ENCODE measurements around the gene SPSB3. TPM values are rescaled to one million over a fixed set of nuclear protein-coding genes. Genes with fewer than 3 reads are reported as not detected.

The SPSB3 gene
- total RNA-seq, 4 donors from 2014 or later, result 86.2 to 161 (median 88.3) TPM

- Histone ChIP-seq H3K36me3 (peaks cover 0 to 58% of the 10 kb centered on the region in 2 donors), H3K4me1 (no peaks in the 10 kb centered on the region), H3K9me3 (no peaks in the 10 kb centered on the region), H3K4me3 (no peak overlapping the region), H3K27me3 (no peaks in the 10 kb centered on the region), H3K27ac (no peak overlapping the region)
- intact Hi-C loops (cut with DNase I; ENCODE audit: low total_unique reads), result no loop called here
- no peak for TF ChIP-seq POLR2A (IDR thresholded peaks at IDR 0.05)
- no peak for TF ChIP-seq CTCF (IDR thresholded peaks at IDR 0.05 in 4 of 5, conservative IDR thresholded peaks at IDR 0.05 in 1 of 5)
- ATAC-seq (no peak), DNase-seq (no peak)
- in situ Hi-C loops (cut with MboI; ENCODE audit: low sequenced_read_pairs in 4 of 4), result no loop called here
Observed at GRCh38 chr16:1757714-1758461, 24.5 kb downstream of the SPSB3 start.

- no peak for ATAC-seq
- peaks cover 0 to 63% of the 10 kb centered on the region in 2 donors for H3K36me3 ChIP-seq
- in situ Hi-C loops (cut with MboI; ENCODE audit: low sequenced_read_pairs in 4 of 4), result no loop called here
- TF ChIP-seq CTCF (IDR thresholded peaks at IDR 0.05 in 4 of 5, conservative IDR thresholded peaks at IDR 0.05 in 1 of 5) (no peak), POLR2A (IDR thresholded peaks at IDR 0.05) (no peak)
- intact Hi-C loops (cut with DNase I; ENCODE audit: low total_unique reads), result no loop called here
- H3K27me3 ChIP-seq, result no peaks in the 10 kb centered on the region
- no peak overlapping the region for H3K27ac ChIP-seq
- no peak overlapping the region for H3K4me3 ChIP-seq
- no peaks in the 10 kb centered on the region for H3K4me1 ChIP-seq
- H3K9me3 ChIP-seq, result no peaks in the 10 kb centered on the region
- no peak for DNase-seq
Observed at GRCh38 chr16:1754204-1754603, 28.2 kb downstream of the SPSB3 start.

- Histone ChIP-seq H3K4me1 (no peaks in the 10 kb centered on the region), H3K4me3 (no peak overlapping the region), H3K9me3 (no peaks in the 10 kb centered on the region), H3K27ac (no peak overlapping the region), H3K36me3 (peaks cover 0 to 70% of the 10 kb centered on the region in 2 donors), H3K27me3 (no peaks in the 10 kb centered on the region)
- intact Hi-C loops (cut with DNase I; ENCODE audit: low total_unique reads), result no loop called here
- TF ChIP-seq POLR2A (IDR thresholded peaks at IDR 0.05), result no peak
- no peak for TF ChIP-seq CTCF (IDR thresholded peaks at IDR 0.05 in 4 of 5, conservative IDR thresholded peaks at IDR 0.05 in 1 of 5)
- DNase-seq, result no peak
- in situ Hi-C loops (cut with MboI; ENCODE audit: low sequenced_read_pairs in 4 of 4), result no loop called here
- no peak for ATAC-seq
Observed at GRCh38 chr16:1752853-1753252, 29.5 kb downstream of the SPSB3 start.

- in situ Hi-C loops (cut with MboI; ENCODE audit: low sequenced_read_pairs in 4 of 4), result no loop called here
- TF ChIP-seq CTCF (IDR thresholded peaks at IDR 0.05 in 4 of 5, conservative IDR thresholded peaks at IDR 0.05 in 1 of 5), result no peak
- no peak for TF ChIP-seq POLR2A (IDR thresholded peaks at IDR 0.05)
Observed at GRCh38 chr16:1751946-1752345, 30.4 kb downstream of the SPSB3 start.

More at GRCh38 chr16:1751946-1752345, 30.4 kb downstream of the SPSB3 start:
- Histone ChIP-seq H3K9me3 (no peaks in the 10 kb centered on the region), H3K36me3 (peaks cover 0 to 74% of the 10 kb centered on the region in 2 donors), H3K27me3 (no peaks in the 10 kb centered on the region), H3K4me1 (no peaks in the 10 kb centered on the region), H3K27ac (no peak overlapping the region), H3K4me3 (no peak overlapping the region)
- no peak for DNase-seq
- intact Hi-C loops (cut with DNase I; ENCODE audit: low total_unique reads), result no loop called here
- no peak for ATAC-seq

Data from gastrocnemius medialis (tissue), 4 donors.